Neural cell (in vitro differentiated cells): ENCODE measurements around the gene C20orf202. TPM values are rescaled to one million over a fixed set of nuclear protein-coding genes. Genes with fewer than 3 reads are reported as not detected.

Source experiments
- H2AFZ ChIP-seq: fragments of 200-600, 300-800 bp; sonication (generic), shearing (Covaris generic); 2 replicates; pipeline ENCODE4 v1.6.0; 2014; ENCODE audit warnings: low read depth, mild to moderate bottlenecking, antibody characterized with exemption, low read length, moderate library complexity
- H3F3A ChIP-seq: fragments of 200-600 bp; shearing (Covaris generic); 2 replicates; pipeline ENCODE4 v1.6.1; 2016; ENCODE audit warnings: mild to moderate bottlenecking, moderate library complexity, mixed read lengths, antibody characterized with exemption, low read length; ENCODE audit not compliant: insufficient read depth, poor library complexity, severe bottlenecking
- H3K27ac ChIP-seq: fragments of 200-600, 300-800 bp; sonication (generic), shearing (Covaris generic); 2 replicates; pipeline ENCODE4 v1.5.1; 2014; ENCODE audit warnings: mild to moderate bottlenecking, low read length, moderate library complexity
- H3K27me3 ChIP-seq: fragments of 300-800, 200-600 bp; sonication (generic), shearing (Covaris generic); 2 replicates; pipeline ENCODE4 v1.6.0; 2014; ENCODE audit warnings: mild to moderate bottlenecking, low read depth, low read length, moderate library complexity; ENCODE audit not compliant: insufficient read depth
- H3K36me3 ChIP-seq: fragments of 300-800, 200-600 bp; sonication (generic), shearing (Covaris generic); 2 replicates; pipeline ENCODE4 v1.5.1; 2014; ENCODE audit warnings: mild to moderate bottlenecking, antibody characterized with exemption, low read length, moderate library complexity; ENCODE audit not compliant: insufficient read depth
- H3K4me2 ChIP-seq: fragments of 300-800, 200-600 bp; sonication (generic), shearing (Covaris generic); 2 replicates; pipeline ENCODE4 v1.6.0; 2014; ENCODE audit warnings: mild to moderate bottlenecking, low read length
- H3K4me3 ChIP-seq: fragments of 300-800, 200-600 bp; sonication (generic), shearing (Covaris generic); 2 replicates; pipeline ENCODE4 v1.5.1; 2014; ENCODE audit warnings: mild to moderate bottlenecking, low read length, moderate library complexity
- H3K79me2 ChIP-seq: fragments of 200-600 bp; shearing (Covaris generic); replicated peaks from 2 replicates; pipeline ENCODE4 v1.6.0; 2014; ENCODE audit warnings: mild to moderate bottlenecking, low read length, moderate library complexity; ENCODE audit not compliant: insufficient read depth
- H3K9ac ChIP-seq: fragments of 300-800, 200-600 bp; sonication (generic), shearing (Covaris generic); 2 replicates; pipeline ENCODE4 v1.6.1; 2016; ENCODE audit warnings: mild to moderate bottlenecking, low read length, mixed read lengths
- H3K9me2 ChIP-seq: fragments of 200-600 bp; shearing (Covaris generic); 2 replicates; pipeline ENCODE4 v1.6.1; 2016; ENCODE audit warnings: mild to moderate bottlenecking, low read length, mixed read lengths; ENCODE audit not compliant: insufficient read depth
- H3K9me3 ChIP-seq: fragments of 200-600, 300-800 bp; sonication (generic), shearing (Covaris generic); 2 replicates; pipeline ENCODE4 v1.6.1; 2016; ENCODE audit warnings: mild to moderate bottlenecking, mixed run types, low read length, moderate library complexity, mixed read lengths
- H4K20me1 ChIP-seq: fragments of 200-600 bp; shearing (Covaris generic); 2 replicates; pipeline ENCODE4 v1.6.1; 2016; ENCODE audit warnings: mild to moderate bottlenecking, mixed run types; ENCODE audit not compliant: insufficient read depth
- CTCF ChIP-seq: fragments of 450-650 bp; IDR thresholded peaks from 2 replicates; pipeline ENCODE4 v1.5.1; 2014; ENCODE audit warnings: antibody characterized with exemption, mild to moderate bottlenecking, moderate library complexity; ENCODE audit not compliant: poor library complexity, severe bottlenecking
- EP300 ChIP-seq: fragments of 450-650 bp; conservative IDR thresholded peaks from 2 replicates; pipeline ENCODE4 v1.6.1; 2014; ENCODE audit warnings: antibody characterized with exemption, mild to moderate bottlenecking, moderate library complexity; ENCODE audit not compliant: poor library complexity, severe bottlenecking
- EZH2 ChIP-seq: fragments of 200-600, 300-800 bp; shearing (Covaris generic), sonication (generic); IDR thresholded peaks from 2 replicates; pipeline ENCODE4 v1.6.1; 2014; ENCODE audit warnings: antibody characterized with exemption, low read length, borderline replicate concordance, mild to moderate bottlenecking; ENCODE audit not compliant: insufficient read depth, poor library complexity, severe bottlenecking
- MXI1 ChIP-seq: fragments of 450-650 bp; conservative IDR thresholded peaks from 2 replicates; pipeline ENCODE4 v1.6.1; 2014; ENCODE audit warnings: antibody characterized with exemption, mild to moderate bottlenecking; ENCODE audit not compliant: poor library complexity, severe bottlenecking
- POLR2AphosphoS5 ChIP-seq: IDR thresholded peaks from 2 replicates; pipeline ENCODE4 v1.6.1; 2012
- RAD21 ChIP-seq: fragments of 450-650 bp; conservative IDR thresholded peaks from 2 replicates; pipeline ENCODE4 v1.6.1; 2014; ENCODE audit warnings: antibody characterized with exemption, mild to moderate bottlenecking, moderate library complexity
- REST ChIP-seq: IDR thresholded peaks from 2 replicates; pipeline ENCODE4 v1.6.1; 2012; ENCODE audit warnings: borderline replicate concordance
- SMC3 ChIP-seq: fragments of 450-650 bp; conservative IDR thresholded peaks from 2 replicates; pipeline ENCODE4 v1.6.1; 2014; ENCODE audit warnings: antibody characterized with exemption, mild to moderate bottlenecking, moderate library complexity; ENCODE audit not compliant: poor library complexity
- TAF1 ChIP-seq: IDR thresholded peaks from 2 replicates; pipeline ENCODE4 v1.6.1; 2012; ENCODE audit warnings: low read depth
- polyA plus RNA-seq: library from polyadenylated mRNA; depleted of rRNA; stranded (reverse); fragments of >200 nt; gene quantifications from 2 replicates; pipeline ENCODE4 v1.2.3, GENCODE V29; 2014

The C20orf202 gene
- polyA plus RNA-seq, 1 donor from 2014 or later = 0.62 TPM

GRCh38 chr20:1204576-1204975 is 1.3 kb downstream of the C20orf202 start:
- no peaks in the 10 kb centered on the region for H3K79me2 ChIP-seq
- no peaks in the 10 kb centered on the region for H3F3A ChIP-seq
- no peak overlapping the region for H3K27ac ChIP-seq
- no peak overlapping the region for H3K9ac ChIP-seq
- no peaks in the 10 kb centered on the region for H3K9me2 ChIP-seq
- H4K20me1 ChIP-seq = no peaks in the 10 kb centered on the region
- TF ChIP-seq EZH2 = no peak
- no peak for TF ChIP-seq CTCF
- TF ChIP-seq REST = no peak
- TF ChIP-seq MXI1 = no peak
- TF ChIP-seq RAD21 = no peak
- no peak for TF ChIP-seq TAF1
- TF ChIP-seq SMC3 = no peak
- TF ChIP-seq EP300 = no peak
- TF ChIP-seq POLR2AphosphoS5 = no peak
- no peaks in the 10 kb centered on the region for H3K27me3 ChIP-seq
- H3K4me3 ChIP-seq = no peak overlapping the region
- no peaks in the 10 kb centered on the region for H3K9me3 ChIP-seq
- no peak overlapping the region for H3K4me2 ChIP-seq
- no peak overlapping the region for H2AFZ ChIP-seq
- H3K36me3 ChIP-seq = no peaks in the 10 kb centered on the region

- H3K79me2 ChIP-seq = no peaks in the 10 kb centered on the region
Measured at GRCh38 chr20:1205802-1206201, 2.5 kb downstream of the C20orf202 start.

More at GRCh38 chr20:1205802-1206201, 2.5 kb downstream of the C20orf202 start:
- Histone ChIP-seq H3K9me3 (no peaks in the 10 kb centered on the region), H3K27me3 (no peaks in the 10 kb centered on the region), H3K4me2 (no peak overlapping the region), H2AFZ (no peak overlapping the region), H3K9me2 (no peaks in the 10 kb centered on the region), H3K9ac (no peak overlapping the region), H4K20me1 (no peaks in the 10 kb centered on the region), H3K27ac (no peak overlapping the region), H3K36me3 (no peaks in the 10 kb centered on the region), H3K4me3 (no peak overlapping the region), H3F3A (no peaks in the 10 kb centered on the region)
- no peak for TF ChIP-seq CTCF
- no peak for TF ChIP-seq REST
- TF ChIP-seq POLR2AphosphoS5 = no peak
- TF ChIP-seq EZH2 = no peak
- no peak for TF ChIP-seq EP300
- TF ChIP-seq SMC3 = no peak
- no peak for TF ChIP-seq TAF1
- no peak for TF ChIP-seq MXI1
- TF ChIP-seq RAD21 = no peak
